Erythroblast (primary cell): Measurements from ENCODE around the gene DHRS13.

Experiments
- GATA1 ChIP-seq: IDR thresholded peaks from 2 replicates; pipeline ENCODE4 v1.6.1; 2011; ENCODE audit warnings: low read depth, mild to moderate bottlenecking, control low read depth, low read length, moderate library complexity
- POLR2A ChIP-seq: IDR thresholded peaks from 2 replicates; pipeline ENCODE4 v1.6.1; 2011; ENCODE audit warnings: mild to moderate bottlenecking, low read length

DNA sequence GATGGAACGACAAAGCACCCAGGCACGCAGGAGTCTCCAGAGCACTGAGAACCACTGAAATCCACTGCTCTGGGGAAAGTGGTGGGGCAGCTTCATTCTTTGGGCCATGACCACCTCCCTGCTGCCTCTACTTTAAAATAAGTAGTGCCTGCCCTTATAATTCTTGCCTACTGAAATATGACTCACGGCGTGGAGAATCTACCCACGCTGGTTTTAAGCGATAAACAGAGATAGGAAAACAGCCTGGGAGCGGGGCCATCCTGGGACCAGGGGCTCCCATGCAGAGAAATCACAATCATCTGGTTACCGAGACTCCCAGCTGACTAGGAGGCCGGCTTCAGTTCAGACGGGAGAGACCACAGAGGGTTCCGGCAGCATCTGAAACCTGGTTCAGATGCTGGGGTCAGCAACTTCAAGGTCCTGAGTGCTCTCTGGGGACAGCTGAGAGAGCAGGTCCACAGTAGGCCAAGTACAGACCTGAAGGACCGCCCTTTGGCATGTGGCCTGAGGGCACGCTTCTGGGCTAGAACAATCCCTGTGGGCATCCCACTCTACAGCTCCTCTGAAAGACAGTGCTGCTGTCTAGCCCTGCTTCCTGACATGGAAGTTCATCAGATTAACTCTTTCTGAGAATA, 8.6 kb upstream of the DHRS13 start:
- TF ChIP-seq POLR2A (no peak), GATA1 (no peak)
